ENCODE results near the gene RHOA. TPM values are rescaled to one million over a fixed set of nuclear protein-coding genes. Genes with fewer than 3 reads are reported as not detected.
"Not testable (repeated sequence)": the region's sequence is repeated elsewhere in the genome, so short reads cannot be mapped to it uniquely, and the experiment has no call there.

RHOA gene
- total RNA-seq, 1 donor from 2014 or later, result 403 TPM

- DNase-seq, result no peak
Observed at GRCh38 chr3:49411535-49411967, 225 bp downstream of the RHOA start.

DNA sequence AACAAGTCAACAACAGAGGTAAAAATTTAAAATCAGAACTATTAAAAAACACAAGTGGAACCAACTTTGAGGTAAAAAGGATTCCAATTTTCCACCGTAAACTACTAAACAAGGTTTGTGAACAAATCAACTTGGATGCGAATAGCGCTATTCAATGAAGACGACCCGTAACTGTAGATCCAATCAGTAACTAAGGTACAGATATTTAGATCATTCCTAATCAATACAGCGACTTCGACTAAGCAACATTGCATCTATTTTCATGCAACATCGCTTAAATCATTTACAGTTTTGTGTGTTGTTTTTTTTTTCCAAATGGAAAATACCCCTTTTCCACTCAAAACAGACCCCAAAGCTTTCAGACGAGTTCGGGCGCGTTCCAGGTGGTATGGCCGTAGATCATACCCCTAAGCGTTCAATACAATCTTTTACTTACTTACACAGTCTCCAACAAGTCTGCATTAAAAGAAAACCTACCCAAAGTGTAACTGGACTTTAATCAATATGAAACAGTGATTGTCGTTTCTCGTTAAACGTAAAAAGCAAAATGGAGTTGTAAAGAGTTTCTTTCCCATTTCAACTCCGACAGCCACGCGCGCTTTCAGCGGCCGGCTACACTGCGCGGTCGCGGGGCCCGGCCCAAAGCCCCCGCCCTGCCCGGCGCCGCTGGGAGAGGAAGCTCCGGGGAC lies 786 bp downstream of the RHOA start:
- DNase-seq, result peak; percentile 58

- DNase-seq, result no peak
Observed at GRCh38 chr3:49410066-49410845, 1.5 kb downstream of the RHOA start.

DNA sequence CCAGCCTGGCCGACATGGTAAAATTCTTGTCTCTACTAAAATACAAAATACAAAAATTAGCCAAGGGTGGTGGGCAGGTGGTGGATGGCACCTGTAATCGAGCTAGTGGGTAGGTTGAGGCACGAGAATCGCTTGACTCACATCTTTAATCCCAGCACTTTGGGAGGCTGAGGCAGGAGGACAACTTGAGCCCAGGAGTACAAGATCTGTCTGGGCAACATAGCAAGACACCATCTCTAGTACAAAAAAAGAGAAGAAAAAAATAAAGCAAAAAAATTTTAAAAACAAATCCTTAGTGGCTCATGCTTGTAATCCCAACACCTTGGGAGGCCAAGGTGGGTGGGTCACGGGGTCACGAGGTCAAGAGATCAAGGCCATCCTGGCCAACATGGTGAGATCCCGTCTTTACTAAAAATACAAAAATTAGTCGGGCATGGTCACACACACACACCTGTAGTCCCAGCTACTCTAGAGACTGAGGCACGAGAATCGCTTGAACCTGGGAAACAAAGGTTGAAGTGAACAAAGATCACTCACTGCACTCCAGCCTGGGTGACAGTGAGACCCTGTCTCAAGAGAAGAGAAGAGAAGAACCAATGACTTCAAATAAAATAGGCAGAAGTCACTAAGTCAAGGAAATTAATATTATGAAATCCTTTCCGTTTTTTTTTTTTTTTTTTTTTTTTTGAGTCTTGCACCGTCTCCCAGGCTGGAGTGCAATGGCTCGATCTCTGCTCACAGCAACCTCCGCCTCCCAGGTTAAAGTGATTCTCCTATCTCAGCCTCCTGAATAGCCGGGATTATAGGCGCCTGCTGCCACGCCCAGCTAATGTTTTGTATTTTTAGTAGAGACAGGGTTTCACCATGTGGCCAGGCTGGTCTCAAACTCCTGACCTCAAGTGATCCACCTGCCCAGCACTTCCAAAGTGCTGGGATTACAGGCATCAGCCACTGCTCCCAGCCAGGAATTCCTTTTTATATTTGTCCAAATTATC lies 4.9 kb downstream of the RHOA start:
- no peak for DNase-seq

DNA sequence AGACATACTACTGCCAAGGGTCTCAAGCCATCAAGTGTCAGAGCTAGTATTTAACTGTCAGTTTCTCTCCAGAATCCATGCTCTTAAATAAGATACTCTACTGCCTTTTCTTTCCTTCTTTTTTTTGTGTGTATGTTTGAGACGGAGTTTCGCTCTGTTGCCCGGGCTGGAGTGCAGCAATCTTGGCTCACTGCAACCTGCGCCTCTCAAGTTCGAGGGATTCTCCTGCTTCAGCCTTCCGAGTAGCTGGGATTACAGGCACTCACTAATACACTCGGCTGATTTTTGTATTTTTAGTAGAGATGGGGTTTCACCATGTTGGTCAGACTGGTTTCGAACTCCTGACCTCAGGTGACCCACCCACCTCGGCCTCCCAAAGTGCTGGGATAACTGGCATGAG lies 6.2 kb downstream of the RHOA start:
- not testable (repeated sequence) for DNase-seq

DNA sequence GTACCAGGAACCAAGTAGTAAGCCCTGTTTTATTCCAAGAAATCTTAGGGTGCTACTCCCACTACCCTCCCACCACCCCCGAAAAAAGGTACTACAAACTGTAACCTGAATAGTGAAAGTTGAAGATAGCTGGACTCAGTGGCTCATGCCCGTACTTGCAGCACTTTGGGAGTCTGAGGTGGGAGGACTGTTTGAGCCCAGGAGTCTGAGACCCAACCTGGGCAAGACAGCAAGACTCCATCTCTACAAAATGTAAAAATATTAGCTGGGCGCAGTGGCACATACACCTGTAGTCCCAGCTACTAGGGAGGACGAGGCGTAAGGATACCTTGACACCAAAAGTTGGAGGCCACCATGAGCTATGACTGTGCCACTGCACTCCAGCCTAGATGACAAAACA lies 7.9 kb downstream of the RHOA start:
- DNase-seq, result no peak

GRCh38 chr3:49401766-49402165 lies 10.0 kb downstream of the RHOA start:
- no peak for DNase-seq

GRCh38 chr3:49399461-49399860 lies 12.3 kb downstream of the RHOA start:
- no peak for DNase-seq

- DNase-seq, result peak; percentile 57
Observed at GRCh38 chr3:49397470-49397869, 14.3 kb downstream of the RHOA start.

GRCh38 chr3:49391310-49391709 lies 20.5 kb downstream of the RHOA start:
- DNase-seq, result not testable (repeated sequence)

- DNase-seq, result peak; percentile 50
Observed at GRCh38 chr3:49389297-49389696, 22.5 kb downstream of the RHOA start.

- no peak for DNase-seq
Observed at GRCh38 chr3:49388289-49388820, 23.4 kb downstream of the RHOA start.

DNA sequence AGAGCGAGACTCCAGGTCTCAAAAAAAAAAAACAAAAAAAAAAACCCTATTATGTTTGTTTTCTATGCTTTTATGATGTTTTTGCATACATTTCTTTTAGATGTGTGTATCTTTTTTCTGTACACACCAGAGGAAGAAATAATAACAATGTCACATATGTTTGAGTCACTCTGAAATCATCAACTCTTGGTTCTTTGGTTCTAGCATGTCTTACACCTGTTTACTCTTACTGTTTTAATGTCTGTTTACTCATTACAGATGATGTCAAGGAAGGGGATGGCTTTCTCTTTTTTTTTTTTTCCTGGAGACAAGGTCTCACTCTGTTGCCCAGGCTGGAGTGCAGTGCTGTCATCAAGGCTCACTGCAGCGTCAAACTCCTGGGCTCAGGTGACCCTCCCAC lies 24.1 kb downstream of the RHOA start:
- DNase-seq, result no peak

DNA sequence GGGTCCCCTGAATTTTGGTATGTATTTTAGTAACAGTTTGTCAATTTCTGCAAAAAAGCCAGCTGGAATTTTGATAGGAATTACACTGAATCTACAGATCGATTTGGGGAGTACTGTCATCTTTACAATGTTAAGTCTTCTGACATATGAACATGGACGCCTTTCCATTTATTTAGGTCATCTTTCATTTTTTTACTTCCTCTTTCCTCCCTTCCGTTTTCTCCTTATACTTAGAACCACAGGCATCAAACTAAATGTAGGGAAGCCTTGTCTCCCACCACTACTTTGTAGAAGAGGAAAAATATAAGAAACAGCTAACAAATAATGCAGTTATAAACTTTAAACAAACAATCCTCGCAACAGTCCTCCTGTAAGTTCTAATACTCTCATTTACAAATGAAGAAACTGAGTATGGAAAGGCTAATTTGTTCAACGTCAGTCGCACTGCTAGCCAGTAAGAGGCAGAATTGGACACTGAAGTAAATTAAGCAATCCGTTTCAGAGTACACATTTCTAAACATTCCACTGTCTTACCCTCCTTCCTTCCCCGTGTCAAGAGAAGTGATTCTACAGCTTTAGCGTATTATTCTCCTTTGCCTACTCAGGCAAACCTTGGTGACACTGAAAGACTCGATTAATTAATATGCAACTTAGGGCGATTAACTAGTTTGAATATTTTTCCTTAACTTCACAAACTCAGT lies 25.6 kb downstream of the RHOA start:
- DNase-seq, result no peak

DNA sequence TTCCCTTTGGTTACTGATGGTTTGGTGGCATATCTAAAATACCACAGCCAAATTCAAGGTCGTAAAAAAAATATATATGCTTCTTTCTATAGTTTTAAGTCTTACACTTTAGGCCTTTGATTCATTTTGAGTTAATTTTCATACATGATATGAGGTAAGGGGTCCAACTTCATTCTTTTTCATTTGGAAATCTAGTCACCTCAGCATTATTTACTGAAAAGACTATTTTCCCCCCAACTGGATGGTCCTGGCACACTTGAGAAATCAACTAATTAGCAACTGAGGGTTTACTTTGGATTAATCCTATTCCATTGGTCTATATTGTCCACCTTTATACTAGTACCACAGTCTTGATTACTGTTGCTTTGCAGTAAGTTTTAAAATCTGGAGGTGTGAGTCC lies 26.2 kb downstream of the RHOA start:
- no peak for DNase-seq

DNA sequence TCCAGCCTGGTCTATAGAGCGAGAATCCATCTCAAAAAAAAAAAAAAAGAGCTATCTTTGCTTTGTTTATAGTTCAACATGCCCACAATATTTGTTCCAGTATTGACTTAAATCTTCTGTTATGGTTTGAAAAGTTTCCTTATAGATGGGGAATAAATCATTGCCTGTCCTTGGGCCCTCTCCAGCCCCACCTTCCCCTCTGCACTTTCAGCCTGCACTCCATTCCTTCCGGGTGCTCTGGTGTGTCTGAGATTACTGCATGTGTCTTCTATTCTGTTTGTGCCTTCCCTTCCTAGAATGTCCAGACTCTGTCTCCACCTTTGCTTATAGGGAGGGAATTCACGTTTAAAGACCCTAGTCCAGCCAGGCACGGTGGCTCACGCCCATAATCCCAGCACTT lies 28.4 kb downstream of the RHOA start:
- no peak for DNase-seq

- DNase-seq, result peak; percentile 78
Observed at GRCh38 chr3:49378249-49378895, 33.4 kb downstream of the RHOA start.

DNA sequence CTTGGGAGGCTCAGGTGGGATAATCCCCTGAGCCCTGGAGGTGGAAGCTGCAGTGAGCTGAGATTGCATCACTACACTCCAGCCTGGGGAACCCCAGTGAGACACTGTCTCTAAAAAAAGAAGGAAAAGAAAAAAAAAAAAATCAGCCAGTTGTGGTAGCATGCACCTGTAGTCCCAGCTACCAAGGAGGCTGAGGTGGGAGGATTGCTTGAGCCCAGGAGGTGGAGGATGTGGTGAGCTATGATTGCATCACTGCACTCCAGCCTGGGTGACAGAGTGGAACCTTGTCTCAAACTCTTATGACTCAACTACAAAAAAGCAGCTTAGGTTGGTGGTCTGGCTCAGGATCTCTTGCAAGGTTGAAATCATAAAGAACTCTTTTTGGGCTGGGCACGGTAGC lies 34.3 kb downstream of the RHOA start:
- no peak for DNase-seq

GRCh38 chr3:49371946-49372345 lies 39.8 kb downstream of the RHOA start:
- no peak for DNase-seq

GRCh38 chr3:49370585-49371290 lies 41.0 kb downstream of the RHOA start:
- no peak for DNase-seq
